RCC 7860 (cell line): ENCODE results near the gene CEP131.

Experiments
- DNase-seq: peaks from one replicate; pipeline ENCODE4 v3.0.0-alpha.2; 2015; ENCODE audit warnings: low spot score
- FAIRE-seq: peaks from 2 replicates; lab custom pipeline; 2012; peaks lifted over from hg19 to GRCh38; lab: Jason Lieb, UNC

CEP131 gene

GRCh38 chr17:81222906-81223761, at the start of gene CEP131:
Gene CEP131 (minus strand): TSS chr17:81222965. CDS start chr17:81220056, 2,909 bp downstream.
- peak; percentile 94 for DNase-seq
- FAIRE-seq: peak; percentile 42

GRCh38 chr17:81271226-81271625, 48.5 kb upstream of the CEP131 start:
- DNase-seq (no peak), FAIRE-seq (no peak)

GRCh38 chr17:81270279-81270678, 47.5 kb upstream of the CEP131 start:
- FAIRE-seq (no peak), DNase-seq (no peak)

- FAIRE-seq: no peak
- DNase-seq: no peak
Measured at GRCh38 chr17:81267390-81268067, 44.8 kb upstream of the CEP131 start.

GRCh38 chr17:81265576-81265975, 42.8 kb upstream of the CEP131 start:
- FAIRE-seq (no peak), DNase-seq (no peak)

- DNase-seq: no peak
Measured at GRCh38 chr17:81264640-81265039, 41.9 kb upstream of the CEP131 start.

GRCh38 chr17:81263371-81264181, 40.8 kb upstream of the CEP131 start:
- no peak for FAIRE-seq
- DNase-seq: no peak

More at GRCh38 chr17:81264640-81265039, 41.9 kb upstream of the CEP131 start:
- no peak for FAIRE-seq

GRCh38 chr17:81261582-81262336, 39.0 kb upstream of the CEP131 start:
- FAIRE-seq (no peak), DNase-seq (no peak)

- FAIRE-seq (no peak), DNase-seq (no peak)
Measured at GRCh38 chr17:81261096-81261495, 38.3 kb upstream of the CEP131 start.

- DNase-seq: no peak
- FAIRE-seq: no peak
Measured at GRCh38 chr17:81260641-81261040, 37.9 kb upstream of the CEP131 start.

GRCh38 chr17:81260171-81260570, 37.4 kb upstream of the CEP131 start:
- DNase-seq: no peak
- FAIRE-seq: no peak

- DNase-seq: no peak
- no peak for FAIRE-seq
Measured at GRCh38 chr17:81259058-81259605, 36.4 kb upstream of the CEP131 start.

GRCh38 chr17:81258292-81258691, 35.5 kb upstream of the CEP131 start:
- no peak for DNase-seq
- no peak for FAIRE-seq

- FAIRE-seq (no peak), DNase-seq (no peak)
Measured at GRCh38 chr17:81257533-81257932, 34.8 kb upstream of the CEP131 start.

- peak; percentile 78 for FAIRE-seq
Measured at GRCh38 chr17:81256616-81257015, 33.9 kb upstream of the CEP131 start.

GRCh38 chr17:81254955-81255717, 32.4 kb upstream of the CEP131 start:
- DNase-seq (no peak), FAIRE-seq (no peak)

More at GRCh38 chr17:81256616-81257015, 33.9 kb upstream of the CEP131 start:
- peak; percentile 76 for DNase-seq

- FAIRE-seq (no peak), DNase-seq (peak; percentile 10)
Measured at GRCh38 chr17:81253358-81254131, 30.8 kb upstream of the CEP131 start.

- FAIRE-seq: no peak
Measured at GRCh38 chr17:81252987-81253329, 30.2 kb upstream of the CEP131 start.

More at GRCh38 chr17:81252987-81253329, 30.2 kb upstream of the CEP131 start:
- no peak for DNase-seq
